NCI-H226 (cell line): ENCODE results near the gene SART3.
"Not testable (repeated sequence)": the region's sequence is repeated elsewhere in the genome, so short reads cannot be mapped to it uniquely, and the experiment has no call there.

Experiments used
- DNase-seq: peaks from one replicate; pipeline ENCODE4 v3.0.0-alpha.2; 2015

Gene SART3

GRCh38 chr12:108596854-108597558, 36.0 kb upstream of the SART3 start:
- no peak for DNase-seq

- no peak for DNase-seq
Measured at GRCh38 chr12:108595711-108596647, 35.0 kb upstream of the SART3 start.

GRCh38 chr12:108594960-108595710, 34.2 kb upstream of the SART3 start:
- DNase-seq = no peak

GRCh38 chr12:108594323-108594903, 33.4 kb upstream of the SART3 start:
- DNase-seq = no peak

- DNase-seq = no peak
Measured at GRCh38 chr12:108592033-108592909, 31.3 kb upstream of the SART3 start.

GRCh38 chr12:108591267-108591980, 30.5 kb upstream of the SART3 start:
- no peak for DNase-seq

GRCh38 chr12:108590463-108590862, 29.5 kb upstream of the SART3 start:
- DNase-seq = not testable (repeated sequence)

- no peak for DNase-seq
Measured at GRCh38 chr12:108589840-108590229, 28.9 kb upstream of the SART3 start.

GRCh38 chr12:108589028-108589839, 28.3 kb upstream of the SART3 start:
- no peak for DNase-seq

- no peak for DNase-seq
Measured at GRCh38 chr12:108587826-108588225, 26.9 kb upstream of the SART3 start.

- DNase-seq = no peak
Measured at GRCh38 chr12:108586306-108586705, 25.3 kb upstream of the SART3 start.

- no peak for DNase-seq
Measured at GRCh38 chr12:108585864-108586263, 24.9 kb upstream of the SART3 start.

GRCh38 chr12:108584456-108585065, 23.6 kb upstream of the SART3 start:
- DNase-seq = no peak

GRCh38 chr12:108583991-108584390, 23.0 kb upstream of the SART3 start:
- DNase-seq = no peak

- DNase-seq = no peak
Measured at GRCh38 chr12:108582978-108583770, 22.2 kb upstream of the SART3 start.

GRCh38 chr12:108582509-108582908, 21.5 kb upstream of the SART3 start:
- no peak for DNase-seq

- DNase-seq = no peak
Measured at GRCh38 chr12:108581311-108582227, 20.6 kb upstream of the SART3 start.

- DNase-seq = no peak
Measured at GRCh38 chr12:108580531-108580930, 19.6 kb upstream of the SART3 start.
